ENCODE results near the gene PHACTR3. TPM values are rescaled to one million over a fixed set of nuclear protein-coding genes. Genes with fewer than 3 reads are reported as not detected.

Gene PHACTR3
- polyA plus RNA-seq, 1 experiment: not detected

DNA sequence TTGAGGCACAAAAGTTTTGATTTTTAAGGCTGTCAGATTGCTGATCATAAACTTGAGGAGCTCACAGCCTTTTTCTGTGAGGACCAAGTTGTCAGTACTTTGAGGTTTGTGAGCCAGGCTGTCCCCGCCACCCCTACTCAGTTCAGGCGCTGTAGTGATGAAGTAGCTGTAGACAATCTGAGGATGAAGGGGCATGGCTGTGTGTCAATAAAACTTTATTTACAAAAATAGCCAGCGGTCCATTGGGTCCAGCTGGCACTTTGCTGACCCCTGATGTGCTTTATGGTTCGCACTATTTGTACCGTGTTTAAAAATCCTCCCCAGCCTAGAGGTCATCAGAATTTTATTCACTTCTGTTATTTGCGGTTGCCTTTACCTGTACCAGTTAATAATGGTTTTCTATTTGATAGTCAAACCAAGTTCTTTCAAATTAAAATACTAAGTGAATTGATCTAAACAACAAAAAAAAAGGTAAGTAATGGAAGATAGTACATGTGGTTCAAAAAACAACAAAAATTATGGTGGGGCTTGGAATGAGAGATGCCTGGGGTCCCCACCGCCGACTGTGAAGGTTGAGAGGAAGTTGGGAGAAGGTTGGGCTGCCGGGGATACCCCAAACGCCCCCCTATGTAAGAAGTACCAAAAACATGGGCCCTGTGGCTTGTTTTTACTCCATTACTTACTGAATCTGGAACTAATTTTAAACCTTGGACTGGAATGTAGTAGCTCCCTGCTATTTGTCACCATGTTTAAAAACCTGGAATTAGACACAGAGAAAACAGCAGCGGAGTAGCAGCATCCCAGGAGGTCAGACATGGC is 205.5 kb downstream of the PHACTR3 start:
- H3K27ac ChIP-seq (ENCODE audit: low read depth, low read length): no peak overlapping the region
- TF ChIP-seq, protein P1, sequence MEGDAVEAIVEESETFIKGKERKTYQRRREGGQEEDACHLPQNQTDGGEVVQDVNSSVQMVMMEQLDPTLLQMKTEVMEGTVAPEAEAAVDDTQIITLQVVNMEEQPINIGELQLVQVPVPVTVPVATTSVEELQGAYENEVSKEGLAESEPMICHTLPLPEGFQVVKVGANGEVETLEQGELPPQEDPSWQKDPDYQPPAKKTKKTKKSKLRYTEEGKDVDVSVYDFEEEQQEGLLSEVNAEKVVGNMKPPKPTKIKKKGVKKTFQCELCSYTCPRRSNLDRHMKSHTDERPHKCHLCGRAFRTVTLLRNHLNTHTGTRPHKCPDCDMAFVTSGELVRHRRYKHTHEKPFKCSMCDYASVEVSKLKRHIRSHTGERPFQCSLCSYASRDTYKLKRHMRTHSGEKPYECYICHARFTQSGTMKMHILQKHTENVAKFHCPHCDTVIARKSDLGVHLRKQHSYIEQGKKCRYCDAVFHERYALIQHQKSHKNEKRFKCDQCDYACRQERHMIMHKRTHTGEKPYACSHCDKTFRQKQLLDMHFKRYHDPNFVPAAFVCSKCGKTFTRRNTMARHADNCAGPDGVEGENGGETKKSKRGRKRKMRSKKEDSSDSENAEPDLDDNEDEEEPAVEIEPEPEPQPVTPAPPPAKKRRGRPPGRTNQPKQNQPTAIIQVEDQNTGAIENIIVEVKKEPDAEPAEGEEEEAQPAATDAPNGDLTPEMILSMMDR (IDR thresholded peaks at IDR 0.05; ENCODE audit: low read depth, low read length): no peak
- no peaks in the 10 kb centered on the region for H3K27me3 ChIP-seq (ENCODE audit: control insufficient read depth, insufficient read depth, low read length)
- CTCF ChIA-PET: no interaction called here
- H3K9me3 ChIP-seq (ENCODE audit: control insufficient read depth, insufficient read depth, low read length): peaks cover 39% of the 10 kb centered on the region
- H3K4me3 ChIP-seq (ENCODE audit: low read depth, low read length): no peak overlapping the region
- DNase-seq (ENCODE audit: low read depth, low spot score): no peak
- POLR2A ChIA-PET: no interaction called here

DNA sequence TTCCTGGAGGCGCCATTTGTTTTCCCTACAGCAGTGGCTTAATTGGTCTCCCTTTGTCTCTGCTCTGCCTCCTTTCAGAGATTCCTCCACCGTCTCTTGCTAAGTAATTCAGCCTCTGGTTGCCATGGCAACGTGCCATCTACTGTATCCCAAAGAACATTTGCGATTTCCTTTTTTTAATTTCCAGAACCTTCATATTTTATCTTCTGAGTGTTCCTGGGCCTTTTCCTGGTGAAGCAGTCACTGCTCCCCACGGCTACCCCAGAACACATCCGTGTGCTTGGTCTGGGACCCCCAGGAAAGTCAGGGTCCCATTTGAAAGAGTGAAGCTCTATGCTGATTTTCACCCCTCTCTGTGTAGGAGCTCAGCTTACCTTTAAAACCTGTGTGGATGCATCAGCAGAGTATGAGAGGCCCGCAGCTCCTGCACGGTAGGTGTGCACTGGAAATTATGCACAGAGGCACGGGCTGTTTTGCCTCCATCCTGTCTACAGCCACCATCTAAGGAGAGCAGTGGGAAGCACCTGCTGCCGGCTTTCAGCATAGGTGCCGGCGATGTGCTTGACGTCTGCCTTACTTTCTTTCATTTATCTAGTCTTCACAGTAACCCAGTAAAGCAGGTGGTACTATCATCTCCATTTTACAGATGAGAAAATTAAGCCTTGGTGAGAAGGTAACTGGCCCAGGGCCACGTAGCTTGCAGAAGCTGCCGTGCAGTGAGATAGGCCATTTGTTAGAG is 206.3 kb downstream of the PHACTR3 start:
- H3K27ac ChIP-seq (ENCODE audit: low read depth, low read length): no peak overlapping the region
- ChIA-PET CTCF (no interaction called here), POLR2A (no interaction called here)
- H3K9me3 ChIP-seq (ENCODE audit: control insufficient read depth, insufficient read depth, low read length): peaks cover 39% of the 10 kb centered on the region
- DNase-seq (ENCODE audit: low read depth, low spot score): no peak
- H3K27me3 ChIP-seq (ENCODE audit: control insufficient read depth, insufficient read depth, low read length): no peaks in the 10 kb centered on the region
- TF ChIP-seq, protein P1 (IDR thresholded peaks at IDR 0.05; ENCODE audit: low read depth, low read length): no peak
- no peak overlapping the region for H3K4me3 ChIP-seq (ENCODE audit: low read depth, low read length)

DNA sequence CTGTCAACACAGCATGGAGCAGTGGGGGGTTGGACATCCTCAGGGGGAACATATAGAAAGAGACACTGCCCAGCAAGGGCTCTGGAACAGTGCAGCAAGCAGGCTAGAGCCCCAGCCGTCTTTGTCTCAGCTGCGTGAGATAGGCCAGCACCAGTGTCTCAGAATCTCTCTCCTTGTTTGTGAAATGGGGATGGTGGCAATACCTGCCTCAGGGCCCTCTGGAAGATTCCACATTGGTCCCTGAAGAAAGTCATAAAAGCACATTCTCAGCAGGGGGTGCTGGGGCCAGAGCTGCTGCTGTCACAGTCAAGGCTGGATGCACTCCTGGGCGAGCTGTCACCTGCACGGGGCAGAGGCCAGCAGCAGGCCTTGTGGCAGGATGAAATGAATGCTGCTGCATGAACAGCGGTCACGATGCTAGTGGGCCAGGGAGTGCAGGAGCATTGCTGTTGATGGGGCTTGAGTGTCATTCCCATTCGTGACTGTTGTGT is 207.4 kb downstream of the PHACTR3 start:
- TF ChIP-seq, protein P1 (IDR thresholded peaks at IDR 0.05; ENCODE audit: low read depth, low read length): no peak
- CTCF ChIA-PET: no interaction called here
- H3K9me3 ChIP-seq (ENCODE audit: control insufficient read depth, insufficient read depth, low read length): peaks cover 32% of the 10 kb centered on the region
- no peak for DNase-seq (ENCODE audit: low read depth, low spot score)
- POLR2A ChIA-PET: no interaction called here
- H3K27ac ChIP-seq (ENCODE audit: low read depth, low read length): no peak overlapping the region
- H3K27me3 ChIP-seq (ENCODE audit: control insufficient read depth, insufficient read depth, low read length): no peaks in the 10 kb centered on the region
- no peak overlapping the region for H3K4me3 ChIP-seq (ENCODE audit: low read depth, low read length)

DNA sequence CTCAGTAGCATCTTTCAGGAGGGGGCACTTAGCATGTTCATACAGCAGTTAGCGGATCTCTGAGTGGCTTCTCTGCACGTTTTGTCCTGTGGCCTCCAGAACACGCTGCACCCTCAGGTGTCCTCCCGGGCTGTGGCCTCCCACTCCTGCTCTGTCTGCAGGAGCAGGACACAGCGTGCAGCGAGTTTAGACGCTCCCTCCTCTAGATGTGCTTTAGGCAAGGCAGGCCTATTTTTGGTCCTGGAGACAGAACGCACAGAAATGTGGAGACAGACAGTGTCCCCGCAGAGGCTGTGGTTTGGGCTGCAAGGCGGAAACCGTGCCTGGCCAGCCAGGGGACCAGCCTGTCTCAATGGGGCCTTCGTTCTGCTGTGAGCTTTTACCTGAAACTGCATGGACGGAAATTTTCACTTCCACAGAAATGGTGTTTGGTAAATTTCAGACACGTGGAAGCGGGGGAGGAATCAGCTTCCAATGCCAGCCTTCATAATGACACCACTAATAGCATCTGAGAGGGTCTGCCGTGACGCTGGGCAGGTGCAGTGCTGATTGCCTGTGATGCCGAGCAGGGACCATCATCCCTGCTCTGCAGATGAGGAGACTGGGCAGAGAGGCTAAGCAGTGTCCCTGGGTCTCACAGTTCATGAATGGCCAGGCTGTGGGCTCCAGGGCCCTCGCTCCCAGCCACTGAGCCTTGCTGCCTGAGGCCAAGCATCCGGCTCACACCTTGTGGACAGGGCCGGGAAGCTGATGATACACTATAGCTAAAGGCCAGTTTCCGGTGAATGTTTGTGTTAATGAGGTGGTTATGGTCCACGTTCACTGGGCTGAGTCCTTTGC is 208.2 kb downstream of the PHACTR3 start:
- Histone ChIP-seq H3K27me3 (ENCODE audit: control insufficient read depth, insufficient read depth, low read length) (no peaks in the 10 kb centered on the region), H3K9me3 (ENCODE audit: control insufficient read depth, insufficient read depth, low read length) (peaks cover 32% of the 10 kb centered on the region), H3K4me3 (ENCODE audit: low read depth, low read length) (no peak overlapping the region), H3K27ac (ENCODE audit: low read depth, low read length) (no peak overlapping the region)
- ChIA-PET POLR2A (no interaction called here), CTCF (no interaction called here)
- no peak for DNase-seq (ENCODE audit: low read depth, low spot score)
- TF ChIP-seq, protein P1 (IDR thresholded peaks at IDR 0.05; ENCODE audit: low read depth, low read length): no peak

Measured in AG04450 (cell line).